ENCODE data around the gene PDGFD.

Gene PDGFD

DNA sequence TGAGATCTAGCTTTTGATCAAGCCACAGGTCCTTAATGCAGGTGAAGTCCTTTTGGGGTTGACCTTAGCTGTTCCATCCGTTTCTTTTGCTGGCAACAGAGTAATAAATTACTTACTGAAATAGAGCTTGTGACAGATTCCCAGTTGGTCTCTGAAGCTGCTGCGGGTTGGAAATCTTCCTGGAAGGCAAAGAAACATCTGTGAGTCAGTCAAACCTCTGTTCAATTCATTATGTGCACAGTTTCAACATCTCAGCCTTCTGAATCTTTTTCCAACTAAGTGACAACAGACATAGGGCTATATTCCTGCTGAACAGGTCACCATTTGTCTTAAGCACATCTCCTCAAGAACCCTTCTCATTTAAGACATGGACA, 216.4 kb downstream of the PDGFD start:
- DNase-seq: no peak

DNA sequence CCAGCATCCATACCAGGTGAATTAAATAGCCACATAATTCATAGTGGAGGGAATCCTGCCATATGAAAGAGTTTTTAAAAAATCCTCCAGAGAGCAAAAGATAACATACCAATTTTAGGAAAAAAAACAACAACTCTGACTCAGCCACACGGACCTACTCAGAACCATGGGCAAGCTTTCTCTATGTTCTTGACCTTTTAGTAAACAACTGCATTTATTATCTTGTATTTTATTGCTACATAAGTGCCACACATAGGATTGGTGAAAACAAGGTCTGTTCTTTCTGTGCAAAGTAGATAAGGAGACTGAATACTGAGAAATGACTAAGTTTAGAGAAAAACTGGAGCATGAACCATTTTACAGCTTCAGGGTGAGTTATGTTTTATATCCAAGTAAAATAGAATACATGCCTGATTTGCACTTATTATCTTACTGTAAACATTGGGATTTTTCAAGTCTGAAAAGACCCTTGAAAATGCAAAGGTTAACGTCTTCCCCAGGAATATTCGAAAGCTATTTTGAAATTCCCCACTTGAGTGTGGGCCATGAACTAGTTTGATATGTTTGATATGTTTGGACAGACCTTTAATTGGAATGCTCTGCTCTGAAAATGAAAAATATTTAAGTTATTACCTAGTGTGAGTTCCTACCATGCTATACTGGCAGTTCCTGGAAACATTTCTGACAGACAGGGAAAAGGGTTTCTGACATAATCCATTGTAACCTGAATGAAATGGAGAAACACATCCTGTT, 217.0 kb downstream of the PDGFD start:
- DNase-seq: no peak

DNA sequence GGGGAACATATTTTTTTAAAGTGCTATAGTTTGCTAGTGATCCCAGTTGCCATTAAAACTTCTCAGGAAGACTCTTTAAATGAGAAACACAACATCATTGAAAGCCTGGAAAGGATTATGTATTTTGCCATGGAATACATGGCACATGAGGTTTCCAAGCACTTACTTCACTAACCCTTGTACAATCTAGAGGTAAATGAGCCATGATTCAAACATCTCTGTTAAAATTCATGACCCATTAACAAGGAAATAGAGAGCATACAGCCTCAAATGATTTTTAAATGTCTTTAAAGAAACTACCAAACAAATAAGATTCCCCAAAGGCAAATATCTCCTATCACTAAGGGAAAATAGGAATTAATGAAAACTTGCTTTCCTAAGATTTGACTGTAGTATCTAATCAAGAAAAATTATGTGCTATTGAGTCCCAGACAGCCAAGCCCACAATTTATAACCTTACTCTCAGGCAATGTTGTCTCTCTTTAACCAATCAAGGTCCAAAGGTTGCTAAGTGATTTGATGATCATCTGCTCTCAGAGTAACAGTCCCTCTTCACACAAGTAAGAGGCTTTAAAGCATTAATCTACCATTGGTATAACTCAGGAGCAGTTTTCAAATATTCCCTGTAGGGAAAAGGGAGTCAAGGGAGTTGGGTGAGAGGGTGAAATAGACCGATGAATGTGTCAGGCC, 219.6 kb downstream of the PDGFD start:
- DNase-seq: no peak

DNA sequence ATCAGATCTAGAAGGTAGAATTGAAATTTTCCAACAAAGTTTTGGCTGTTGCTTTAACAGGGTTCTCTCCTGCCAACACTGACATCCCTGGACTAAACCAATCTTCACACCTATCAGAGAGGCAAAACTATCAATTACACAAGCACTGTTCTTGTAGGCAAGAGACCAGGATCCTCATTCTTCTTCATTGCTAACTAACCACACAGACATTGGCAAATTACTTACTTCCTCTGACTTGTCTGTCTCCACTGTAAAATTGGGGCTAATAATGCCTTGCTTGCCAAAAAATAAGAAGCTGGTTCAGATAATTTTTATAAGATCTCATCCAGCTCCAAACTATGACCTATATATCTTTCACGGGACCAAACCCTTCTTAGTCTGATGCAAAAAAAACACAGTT, 221.3 kb downstream of the PDGFD start:
- DNase-seq: no peak

DNA sequence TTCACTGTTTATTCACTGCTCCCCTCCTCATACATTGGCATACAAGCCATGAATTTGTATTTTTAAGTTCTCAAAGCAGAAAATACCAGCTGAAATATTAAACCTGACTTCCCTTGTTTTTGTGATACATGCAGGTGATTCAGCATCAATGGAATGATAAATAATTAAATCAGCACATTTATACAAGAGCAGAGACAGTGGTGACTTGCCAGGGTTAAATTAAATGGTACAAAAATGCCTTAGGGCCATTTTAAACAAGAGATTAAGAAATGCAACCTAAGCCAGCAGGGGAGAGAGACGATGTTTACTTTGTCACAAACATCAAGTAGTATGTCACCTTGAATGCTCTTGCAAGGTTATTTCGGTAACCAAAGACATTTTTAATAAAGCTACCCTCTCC, 223.4 kb downstream of the PDGFD start:
- DNase-seq: no peak

DNA sequence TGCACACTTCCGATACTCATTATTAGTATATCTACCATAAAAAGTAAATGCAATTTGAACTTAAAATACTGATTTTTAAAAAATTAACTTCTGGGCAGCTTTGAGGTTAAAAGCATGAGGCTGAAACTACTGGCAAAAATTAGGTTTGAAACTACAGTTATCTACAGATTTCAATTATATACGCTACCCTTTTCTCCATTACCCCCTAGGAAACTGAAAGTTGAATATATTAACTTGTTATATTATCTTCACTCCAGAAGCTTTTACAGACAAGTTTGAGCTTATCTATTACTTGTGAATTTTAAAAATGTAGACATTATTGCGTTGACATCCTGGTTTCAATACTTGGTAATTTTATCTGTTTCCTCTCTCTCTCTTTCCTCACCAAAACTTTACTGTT, 224.3 kb downstream of the PDGFD start:
- no peak for DNase-seq

DNA sequence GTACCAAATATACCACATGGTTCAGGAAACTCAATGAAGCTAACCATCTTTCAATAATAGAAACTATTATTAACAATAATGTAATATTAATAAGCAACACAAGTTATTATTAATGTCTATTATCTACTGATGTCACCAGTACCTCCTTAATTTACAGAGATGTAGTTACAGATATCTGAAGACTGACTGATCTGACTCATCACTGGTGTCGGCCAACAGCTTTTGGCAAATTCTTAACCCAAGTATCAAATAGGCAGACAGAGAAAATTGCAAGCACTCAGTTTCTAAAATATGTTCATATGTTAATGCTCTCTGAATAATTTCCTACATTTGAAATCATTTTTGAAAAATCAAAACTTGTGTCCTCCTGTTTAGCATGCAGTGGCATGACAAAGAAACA, 227.9 kb downstream of the PDGFD start:
- no peak for DNase-seq

DNA sequence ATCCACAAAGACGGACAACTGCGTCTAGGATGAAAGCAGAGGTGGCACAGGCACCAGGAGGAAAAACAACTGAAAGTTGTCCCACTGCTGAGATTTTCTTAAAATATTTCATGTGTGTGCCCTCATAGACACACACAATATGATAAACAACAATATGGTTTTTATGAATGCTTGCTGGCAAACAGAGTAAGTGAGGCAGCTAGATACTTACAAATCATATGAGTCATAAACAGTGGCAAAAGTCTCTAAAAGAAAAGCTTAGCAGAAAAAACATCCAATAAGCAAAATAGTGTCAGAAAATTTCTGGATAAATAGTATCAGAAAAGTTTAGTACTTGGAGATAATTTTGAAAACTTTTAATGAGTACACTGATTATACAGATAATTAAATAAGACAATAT, 228.7 kb downstream of the PDGFD start:
- no peak for DNase-seq

DNA sequence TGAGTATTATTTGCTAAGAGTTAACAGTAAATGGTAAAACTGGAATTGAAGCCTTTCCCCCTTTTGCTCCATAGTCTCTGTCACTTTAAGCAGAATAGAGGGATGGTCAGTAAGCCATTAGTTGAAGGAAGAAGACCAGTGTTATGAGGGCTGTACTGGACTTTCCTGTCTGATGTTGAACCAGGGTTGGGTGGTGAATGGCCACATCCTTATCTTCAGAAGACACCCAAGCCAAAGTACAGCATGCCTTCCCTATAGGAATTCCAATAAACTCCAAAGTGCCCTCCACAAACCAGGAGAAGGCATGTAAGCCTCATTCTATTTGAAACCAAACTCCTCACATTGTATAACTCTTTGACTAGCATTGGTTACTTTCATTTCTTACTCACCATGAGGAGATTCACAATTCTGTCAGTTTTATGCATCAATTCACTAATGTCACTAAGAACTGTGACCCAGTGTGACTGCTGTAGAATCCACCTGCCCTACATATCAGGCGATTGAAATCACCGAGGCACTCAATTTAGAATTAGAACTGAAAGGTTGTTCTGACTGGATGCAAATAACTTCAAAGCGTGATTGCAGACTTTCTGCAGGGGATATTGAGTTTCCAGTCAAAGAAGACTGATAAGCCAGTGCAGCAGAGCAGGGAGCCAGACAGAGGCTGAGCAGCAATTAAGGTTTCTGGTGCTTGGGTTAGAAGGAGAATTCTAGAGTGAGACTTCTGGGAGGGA, 234.6 kb downstream of the PDGFD start:
- DNase-seq: no peak

DNA sequence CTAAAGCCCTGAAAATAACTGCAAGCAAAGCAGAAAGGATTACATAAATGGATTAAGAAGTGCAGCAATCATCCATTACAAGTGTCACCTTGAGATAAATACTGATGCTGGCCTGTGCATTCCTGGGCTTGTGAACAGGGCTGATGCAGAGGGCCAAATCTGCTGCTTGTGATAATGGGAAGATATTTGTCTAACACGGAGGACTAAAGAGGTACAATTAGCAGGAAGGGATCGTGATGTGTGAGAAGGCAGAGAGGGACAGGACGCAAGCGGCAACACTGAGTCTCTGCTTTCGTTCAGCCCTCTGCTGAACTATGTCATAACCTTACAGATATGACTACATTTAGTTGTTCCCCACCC, 235.2 kb downstream of the PDGFD start:
- DNase-seq: no peak

DNA sequence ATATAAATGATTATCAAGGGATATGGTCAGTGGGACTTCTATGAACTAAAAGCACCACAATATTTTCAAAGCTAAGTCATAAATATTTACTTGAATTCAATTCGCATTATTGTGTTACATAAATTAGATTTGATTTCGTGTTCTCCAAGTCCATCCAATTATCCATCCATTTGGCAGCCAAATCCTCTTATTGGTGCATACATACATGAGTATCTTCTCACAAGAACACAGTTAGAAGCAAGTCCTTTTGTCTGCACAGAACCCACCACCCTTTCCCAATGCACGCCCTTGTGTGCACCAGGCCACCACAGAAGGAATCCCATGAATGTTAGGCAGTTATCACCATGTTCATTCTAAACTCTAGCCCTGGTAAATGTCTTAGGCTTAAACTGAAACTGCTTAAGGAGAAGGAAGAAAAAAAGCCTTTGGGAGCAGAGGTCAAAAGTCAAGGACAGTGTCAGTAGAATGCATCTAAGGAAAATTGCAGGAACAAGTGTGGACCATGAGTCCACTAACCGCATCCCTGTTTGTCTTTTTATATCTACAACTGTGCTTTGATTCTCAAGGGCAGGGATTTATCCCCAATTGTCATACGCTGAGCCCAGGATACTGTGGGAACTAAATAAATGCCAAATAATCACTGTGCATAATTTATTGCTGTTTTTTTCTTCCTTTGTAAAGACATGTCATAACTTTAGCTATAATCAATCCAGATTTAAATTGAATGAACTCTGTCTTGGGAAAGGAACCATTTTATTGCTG, 235.7 kb downstream of the PDGFD start:
- DNase-seq: no peak

DNA sequence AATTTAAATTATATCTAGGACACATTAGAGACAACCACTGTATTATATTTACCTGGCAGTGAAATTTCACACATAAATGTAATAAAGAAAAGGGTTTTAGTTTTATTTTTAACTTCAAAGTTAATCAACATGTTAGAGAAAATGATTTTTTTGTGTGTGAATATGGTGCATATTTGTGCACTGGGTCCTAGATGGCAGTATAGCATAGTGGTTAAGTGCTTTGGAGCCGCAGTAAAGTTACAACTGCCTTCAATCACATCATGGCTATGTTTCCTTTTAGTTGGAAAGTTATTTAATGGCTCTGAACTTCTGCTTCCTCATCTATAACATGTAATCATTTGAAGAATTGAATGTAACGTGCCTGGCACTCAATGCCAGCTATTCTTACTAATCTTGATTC, 236.4 kb downstream of the PDGFD start:
- no peak for DNase-seq

DNA sequence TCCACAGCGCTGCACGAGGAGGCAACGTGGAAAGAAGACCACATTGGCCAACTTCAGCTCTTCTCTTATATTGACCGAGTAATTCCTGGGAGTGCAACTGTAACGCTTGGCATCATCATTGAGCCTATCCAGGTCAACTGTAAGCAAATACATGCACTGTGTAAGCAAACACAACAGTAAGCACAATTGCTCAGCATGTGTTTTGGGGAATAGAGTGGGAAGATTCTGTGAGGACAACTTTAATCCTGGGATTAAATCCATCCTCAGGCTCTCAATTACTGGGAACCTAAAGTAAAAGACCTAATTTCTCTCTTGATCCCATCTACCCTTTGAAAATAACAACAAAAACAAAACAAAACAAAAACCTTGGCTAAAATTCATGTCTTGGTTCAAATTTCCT, 237.0 kb downstream of the PDGFD start:
- DNase-seq: no peak

DNA sequence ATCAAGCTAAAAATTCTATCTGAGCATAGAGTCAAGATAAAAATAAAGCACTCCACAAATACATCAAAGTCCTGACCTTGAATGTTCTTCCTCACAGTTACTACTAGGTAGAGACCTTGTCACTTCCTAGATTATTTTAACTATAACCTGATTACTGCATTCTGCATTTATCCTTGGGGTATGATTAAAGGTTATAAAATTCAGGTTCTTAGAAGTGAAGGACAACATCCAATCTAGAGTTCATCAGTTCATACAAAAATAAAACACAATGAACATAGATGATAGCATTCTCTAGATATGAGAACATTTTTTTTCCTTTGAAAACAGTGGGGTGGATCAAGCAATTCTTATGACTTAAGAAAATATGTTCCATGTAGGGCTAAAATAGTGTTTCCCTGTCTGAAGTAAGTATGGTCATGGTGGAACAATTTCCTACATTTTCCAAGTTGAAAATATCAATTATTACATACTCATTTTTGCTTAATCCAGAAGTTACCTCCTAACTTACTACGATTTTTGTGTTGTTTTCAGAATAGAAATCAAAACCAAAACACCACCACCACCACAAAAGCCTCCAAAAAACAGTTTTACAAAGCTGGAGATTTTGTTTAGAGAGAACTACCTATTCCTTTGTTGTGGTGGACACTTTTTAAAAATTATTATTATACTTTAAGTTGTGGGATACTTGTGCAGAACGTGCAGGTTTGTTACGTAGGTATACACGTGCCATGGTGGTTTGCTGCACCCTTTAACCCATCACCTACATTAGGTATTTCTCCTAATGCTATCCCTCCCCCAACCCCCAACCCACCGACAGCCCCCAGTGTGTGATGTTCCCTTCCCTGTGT, 239.6 kb downstream of the PDGFD start:
- DNase-seq: no peak

DNA sequence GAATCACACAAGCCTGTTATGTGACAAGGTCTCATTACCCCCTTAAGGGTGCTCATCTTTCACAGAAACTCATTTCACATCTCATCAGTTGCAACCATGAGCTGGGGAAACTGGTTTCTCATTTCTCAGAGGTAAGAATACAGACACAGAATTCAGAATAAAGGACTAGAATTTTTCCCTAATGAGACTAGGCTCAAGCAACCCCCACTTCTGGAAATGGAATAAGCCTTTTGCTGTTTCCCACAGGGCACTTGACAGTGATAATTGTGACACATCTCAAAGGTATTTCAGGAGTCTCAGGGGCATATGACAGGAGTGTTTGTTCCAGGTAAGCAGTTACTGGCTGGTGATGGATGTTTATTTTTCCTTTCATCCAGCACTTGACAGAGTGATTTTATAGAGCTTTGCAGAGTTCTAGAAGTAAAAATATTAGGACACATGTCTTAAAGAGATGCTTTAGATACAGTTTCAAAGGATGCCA, 240.5 kb downstream of the PDGFD start:
- DNase-seq: no peak

DNA sequence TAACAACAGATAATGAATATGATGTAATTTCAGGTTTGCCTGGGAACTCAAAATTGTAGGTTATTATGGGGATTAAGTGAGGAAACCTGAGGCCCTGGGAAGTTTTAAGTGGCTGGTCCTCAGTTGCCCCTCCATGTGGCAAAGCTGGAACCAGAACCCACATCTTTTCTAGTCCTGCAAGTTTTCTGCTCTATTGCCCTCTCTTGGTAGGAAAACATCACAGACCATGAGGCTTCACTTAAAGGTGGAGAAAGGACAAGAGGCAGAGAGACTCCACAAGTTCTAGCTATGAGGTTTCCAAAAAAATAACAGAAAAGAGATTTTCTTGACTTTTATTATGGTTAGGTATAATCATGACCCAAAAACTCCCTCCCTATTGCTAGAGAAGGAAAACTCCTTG, 243.0 kb downstream of the PDGFD start:
- DNase-seq: no peak

DNA sequence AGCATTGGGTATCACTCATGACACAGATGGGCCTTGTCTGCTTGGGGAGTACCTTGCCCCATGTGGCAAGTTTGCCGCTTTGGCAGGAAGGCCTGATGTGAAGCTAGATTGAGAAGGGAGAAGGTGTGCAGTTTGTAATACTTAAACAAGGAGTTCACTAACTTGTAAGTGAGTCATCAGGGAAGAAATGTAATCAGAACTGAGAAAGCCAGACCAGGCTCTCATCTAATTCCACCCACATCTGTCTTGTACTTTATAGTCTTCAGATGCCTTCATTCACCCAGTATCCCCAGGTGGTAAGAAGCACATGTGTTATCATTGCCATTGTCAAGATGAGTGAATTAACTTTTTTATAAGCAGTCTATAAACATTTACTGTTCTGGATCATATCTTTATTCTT, 243.5 kb downstream of the PDGFD start:
- DNase-seq: no peak

DNA sequence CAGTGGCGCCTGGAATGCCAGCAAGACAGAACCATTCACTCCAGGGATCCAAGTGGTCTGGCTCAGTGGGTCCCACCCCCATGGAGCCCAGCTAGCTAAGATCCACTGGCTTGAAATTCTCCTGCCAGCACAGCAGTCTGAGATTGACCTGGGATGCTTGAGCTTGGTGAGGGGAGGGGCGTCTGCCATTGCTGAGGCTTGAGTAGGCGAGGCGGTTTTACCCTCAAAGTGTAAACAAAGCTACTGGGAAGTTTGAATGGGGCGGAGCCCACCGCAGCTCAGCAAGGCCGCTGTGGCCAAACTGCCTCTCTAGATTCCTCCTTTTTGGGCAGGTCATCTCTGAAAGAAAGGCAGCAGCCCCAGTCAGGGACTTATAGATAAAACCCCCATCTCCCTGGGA, 253.2 kb downstream of the PDGFD start:
- DNase-seq: no peak

DNA sequence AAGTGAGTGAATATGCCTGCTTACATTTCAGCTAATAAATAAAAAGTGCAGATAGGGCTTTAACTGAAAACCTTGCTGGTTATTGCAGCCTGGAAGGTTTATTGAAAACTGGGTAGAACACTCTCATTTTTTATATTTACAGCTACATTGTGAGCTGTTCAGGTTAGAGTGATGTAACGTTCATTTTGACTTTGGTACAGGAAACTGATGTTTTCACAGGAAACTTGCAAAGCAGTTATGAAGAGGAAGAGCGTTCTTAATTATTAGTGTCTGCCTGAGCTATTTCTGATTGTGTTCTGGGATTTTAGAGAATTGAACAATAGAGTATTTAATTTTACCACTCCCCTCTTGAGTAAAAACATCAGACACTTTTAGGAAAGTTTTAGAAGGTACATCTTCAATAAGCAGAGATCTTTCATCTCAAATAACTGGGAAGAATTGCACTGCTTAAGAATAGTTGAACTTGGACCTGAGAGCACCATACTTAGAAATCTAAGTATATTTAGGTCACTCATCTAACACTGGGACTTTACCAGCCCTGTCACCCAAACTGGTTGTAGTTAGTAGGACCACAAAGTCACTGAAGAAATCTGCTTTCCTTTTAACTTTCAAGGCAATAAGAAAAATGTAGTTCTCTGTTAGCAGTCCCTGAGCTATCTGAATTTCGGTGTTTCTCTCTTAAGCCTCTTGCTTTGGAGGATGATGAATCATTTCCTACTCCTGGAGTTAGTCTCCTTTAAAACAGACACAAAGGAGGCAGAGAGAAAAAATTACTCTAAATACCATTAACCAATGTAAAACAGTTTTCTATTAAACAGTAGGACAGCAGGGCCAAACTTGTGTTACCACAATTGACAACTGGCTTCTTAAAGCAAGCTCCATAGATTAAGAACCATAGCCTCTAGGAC, 256.1 kb downstream of the PDGFD start:
- no peak for DNase-seq

DNA sequence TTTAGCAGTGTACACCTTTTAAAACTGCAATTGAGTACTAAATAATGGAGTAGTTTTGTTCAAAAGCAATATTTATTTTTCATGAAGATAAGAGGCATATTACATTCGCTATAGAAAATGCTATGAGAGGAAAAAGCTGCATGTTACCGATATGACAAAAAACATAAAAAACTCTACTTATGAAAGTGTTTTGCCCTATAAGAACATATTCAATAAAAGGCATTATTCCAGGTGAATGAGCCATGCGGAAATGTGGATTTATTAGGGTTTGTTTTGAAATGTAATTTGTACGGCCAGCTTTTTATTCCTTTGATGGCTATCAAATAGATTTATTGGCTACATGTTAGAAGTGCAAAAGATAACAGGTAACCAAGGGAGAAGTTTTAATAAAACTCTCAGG, 256.8 kb downstream of the PDGFD start:
- no peak for DNase-seq

DNA sequence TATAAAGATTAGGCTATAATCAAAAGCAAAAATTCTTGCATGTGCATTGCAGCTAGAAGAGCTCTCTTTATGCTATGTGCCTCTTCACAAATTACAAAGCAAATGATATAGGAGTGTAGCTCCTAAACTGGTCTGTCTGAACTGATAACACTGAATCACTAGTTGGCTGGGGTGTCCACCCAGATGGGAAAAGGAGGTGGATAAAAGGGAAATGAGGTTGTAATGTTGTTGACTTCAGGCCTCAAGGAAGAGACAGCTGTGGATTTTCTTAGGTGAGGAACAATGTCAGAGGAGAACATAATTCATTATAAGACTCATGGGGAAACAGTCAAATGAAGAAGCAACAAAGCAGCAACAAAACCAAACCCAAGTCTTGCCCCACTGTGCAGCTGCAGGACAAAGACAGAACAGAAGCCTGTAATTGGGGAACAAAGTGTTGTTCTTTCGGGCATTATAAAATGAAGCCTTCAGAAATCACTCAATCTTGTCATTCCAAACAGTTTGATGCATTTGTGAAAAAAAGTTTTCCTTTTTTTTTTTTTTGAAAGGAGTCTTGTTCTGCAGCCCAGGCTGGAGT, 257.6 kb downstream of the PDGFD start:
- no peak for DNase-seq
